Neural cell (in vitro differentiated cells): ENCODE data around the gene ZNF496. TPM values are rescaled to one million over a fixed set of nuclear protein-coding genes. Genes with fewer than 3 reads are reported as not detected.
"Not testable (repeated sequence)": the region's sequence is repeated elsewhere in the genome, so short reads cannot be mapped to it uniquely, and the experiment has no call there.

Experiments
- H2AFZ ChIP-seq: fragments of 200-600, 300-800 bp; sonication (generic), shearing (Covaris generic); 2 replicates; pipeline ENCODE4 v1.6.0; 2014; ENCODE audit warnings: low read depth, mild to moderate bottlenecking, antibody characterized with exemption, low read length, moderate library complexity
- H3F3A ChIP-seq: fragments of 200-600 bp; shearing (Covaris generic); 2 replicates; pipeline ENCODE4 v1.6.1; 2016; ENCODE audit warnings: mild to moderate bottlenecking, moderate library complexity, mixed read lengths, antibody characterized with exemption, low read length; ENCODE audit not compliant: insufficient read depth, poor library complexity, severe bottlenecking
- H3K27ac ChIP-seq: fragments of 200-600, 300-800 bp; sonication (generic), shearing (Covaris generic); 2 replicates; pipeline ENCODE4 v1.5.1; 2014; ENCODE audit warnings: mild to moderate bottlenecking, low read length, moderate library complexity
- H3K27me3 ChIP-seq: fragments of 300-800, 200-600 bp; sonication (generic), shearing (Covaris generic); 2 replicates; pipeline ENCODE4 v1.6.0; 2014; ENCODE audit warnings: mild to moderate bottlenecking, low read depth, low read length, moderate library complexity; ENCODE audit not compliant: insufficient read depth
- H3K36me3 ChIP-seq: fragments of 300-800, 200-600 bp; sonication (generic), shearing (Covaris generic); 2 replicates; pipeline ENCODE4 v1.5.1; 2014; ENCODE audit warnings: mild to moderate bottlenecking, antibody characterized with exemption, low read length, moderate library complexity; ENCODE audit not compliant: insufficient read depth
- H3K4me2 ChIP-seq: fragments of 300-800, 200-600 bp; sonication (generic), shearing (Covaris generic); 2 replicates; pipeline ENCODE4 v1.6.0; 2014; ENCODE audit warnings: mild to moderate bottlenecking, low read length
- H3K4me3 ChIP-seq: fragments of 300-800, 200-600 bp; sonication (generic), shearing (Covaris generic); 2 replicates; pipeline ENCODE4 v1.5.1; 2014; ENCODE audit warnings: mild to moderate bottlenecking, low read length, moderate library complexity
- H3K79me2 ChIP-seq: fragments of 200-600 bp; shearing (Covaris generic); replicated peaks from 2 replicates; pipeline ENCODE4 v1.6.0; 2014; ENCODE audit warnings: mild to moderate bottlenecking, low read length, moderate library complexity; ENCODE audit not compliant: insufficient read depth
- H3K9ac ChIP-seq: fragments of 300-800, 200-600 bp; sonication (generic), shearing (Covaris generic); 2 replicates; pipeline ENCODE4 v1.6.1; 2016; ENCODE audit warnings: mild to moderate bottlenecking, low read length, mixed read lengths
- H3K9me2 ChIP-seq: fragments of 200-600 bp; shearing (Covaris generic); 2 replicates; pipeline ENCODE4 v1.6.1; 2016; ENCODE audit warnings: mild to moderate bottlenecking, low read length, mixed read lengths; ENCODE audit not compliant: insufficient read depth
- H3K9me3 ChIP-seq: fragments of 200-600, 300-800 bp; sonication (generic), shearing (Covaris generic); 2 replicates; pipeline ENCODE4 v1.6.1; 2016; ENCODE audit warnings: mild to moderate bottlenecking, mixed run types, low read length, moderate library complexity, mixed read lengths
- H4K20me1 ChIP-seq: fragments of 200-600 bp; shearing (Covaris generic); 2 replicates; pipeline ENCODE4 v1.6.1; 2016; ENCODE audit warnings: mild to moderate bottlenecking, mixed run types; ENCODE audit not compliant: insufficient read depth
- EP300 ChIP-seq: fragments of 450-650 bp; conservative IDR thresholded peaks from 2 replicates; pipeline ENCODE4 v1.6.1; 2014; ENCODE audit warnings: antibody characterized with exemption, mild to moderate bottlenecking, moderate library complexity; ENCODE audit not compliant: poor library complexity, severe bottlenecking
- MXI1 ChIP-seq: fragments of 450-650 bp; conservative IDR thresholded peaks from 2 replicates; pipeline ENCODE4 v1.6.1; 2014; ENCODE audit warnings: antibody characterized with exemption, mild to moderate bottlenecking; ENCODE audit not compliant: poor library complexity, severe bottlenecking
- POLR2AphosphoS5 ChIP-seq: IDR thresholded peaks from 2 replicates; pipeline ENCODE4 v1.6.1; 2012
- RAD21 ChIP-seq: fragments of 450-650 bp; conservative IDR thresholded peaks from 2 replicates; pipeline ENCODE4 v1.6.1; 2014; ENCODE audit warnings: antibody characterized with exemption, mild to moderate bottlenecking, moderate library complexity
- REST ChIP-seq: IDR thresholded peaks from 2 replicates; pipeline ENCODE4 v1.6.1; 2012; ENCODE audit warnings: borderline replicate concordance
- SMC3 ChIP-seq: fragments of 450-650 bp; conservative IDR thresholded peaks from 2 replicates; pipeline ENCODE4 v1.6.1; 2014; ENCODE audit warnings: antibody characterized with exemption, mild to moderate bottlenecking, moderate library complexity; ENCODE audit not compliant: poor library complexity
- TAF1 ChIP-seq: IDR thresholded peaks from 2 replicates; pipeline ENCODE4 v1.6.1; 2012; ENCODE audit warnings: low read depth
- polyA plus RNA-seq: library from polyadenylated mRNA; depleted of rRNA; stranded (reverse); fragments of >200 nt; gene quantifications from 2 replicates; pipeline ENCODE4 v1.2.3, GENCODE V29; 2014
- TF ChIP-seq, protein P1 (sequence below): fragments of 450-650 bp; IDR thresholded peaks from 2 replicates; pipeline ENCODE4 v1.5.1; 2014; ENCODE audit warnings: antibody characterized with exemption, mild to moderate bottlenecking, moderate library complexity; ENCODE audit not compliant: poor library complexity, severe bottlenecking

ZNF496 gene
- polyA plus RNA-seq, 1 donor from 2014 or later, result 25.2 TPM

GRCh38 chr1:247367786-247368422 is 36.2 kb upstream of the ZNF496 start:
- Histone ChIP-seq H3K27ac (no peak overlapping the region), H3K9me2 (no peaks in the 10 kb centered on the region), H3K4me2 (no peak overlapping the region), H4K20me1 (no peaks in the 10 kb centered on the region), H3K36me3 (no peaks in the 10 kb centered on the region), H2AFZ (no peak overlapping the region), H3K4me3 (no peak overlapping the region), H3F3A (no peaks in the 10 kb centered on the region), H3K27me3 (no peaks in the 10 kb centered on the region), H3K9ac (no peak overlapping the region), H3K79me2 (no peaks in the 10 kb centered on the region), H3K9me3 (no peaks in the 10 kb centered on the region)
- TF ChIP-seq MXI1 (no peak), EP300 (no peak)
- TF ChIP-seq, protein P1, sequence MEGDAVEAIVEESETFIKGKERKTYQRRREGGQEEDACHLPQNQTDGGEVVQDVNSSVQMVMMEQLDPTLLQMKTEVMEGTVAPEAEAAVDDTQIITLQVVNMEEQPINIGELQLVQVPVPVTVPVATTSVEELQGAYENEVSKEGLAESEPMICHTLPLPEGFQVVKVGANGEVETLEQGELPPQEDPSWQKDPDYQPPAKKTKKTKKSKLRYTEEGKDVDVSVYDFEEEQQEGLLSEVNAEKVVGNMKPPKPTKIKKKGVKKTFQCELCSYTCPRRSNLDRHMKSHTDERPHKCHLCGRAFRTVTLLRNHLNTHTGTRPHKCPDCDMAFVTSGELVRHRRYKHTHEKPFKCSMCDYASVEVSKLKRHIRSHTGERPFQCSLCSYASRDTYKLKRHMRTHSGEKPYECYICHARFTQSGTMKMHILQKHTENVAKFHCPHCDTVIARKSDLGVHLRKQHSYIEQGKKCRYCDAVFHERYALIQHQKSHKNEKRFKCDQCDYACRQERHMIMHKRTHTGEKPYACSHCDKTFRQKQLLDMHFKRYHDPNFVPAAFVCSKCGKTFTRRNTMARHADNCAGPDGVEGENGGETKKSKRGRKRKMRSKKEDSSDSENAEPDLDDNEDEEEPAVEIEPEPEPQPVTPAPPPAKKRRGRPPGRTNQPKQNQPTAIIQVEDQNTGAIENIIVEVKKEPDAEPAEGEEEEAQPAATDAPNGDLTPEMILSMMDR, result no peak

DNA sequence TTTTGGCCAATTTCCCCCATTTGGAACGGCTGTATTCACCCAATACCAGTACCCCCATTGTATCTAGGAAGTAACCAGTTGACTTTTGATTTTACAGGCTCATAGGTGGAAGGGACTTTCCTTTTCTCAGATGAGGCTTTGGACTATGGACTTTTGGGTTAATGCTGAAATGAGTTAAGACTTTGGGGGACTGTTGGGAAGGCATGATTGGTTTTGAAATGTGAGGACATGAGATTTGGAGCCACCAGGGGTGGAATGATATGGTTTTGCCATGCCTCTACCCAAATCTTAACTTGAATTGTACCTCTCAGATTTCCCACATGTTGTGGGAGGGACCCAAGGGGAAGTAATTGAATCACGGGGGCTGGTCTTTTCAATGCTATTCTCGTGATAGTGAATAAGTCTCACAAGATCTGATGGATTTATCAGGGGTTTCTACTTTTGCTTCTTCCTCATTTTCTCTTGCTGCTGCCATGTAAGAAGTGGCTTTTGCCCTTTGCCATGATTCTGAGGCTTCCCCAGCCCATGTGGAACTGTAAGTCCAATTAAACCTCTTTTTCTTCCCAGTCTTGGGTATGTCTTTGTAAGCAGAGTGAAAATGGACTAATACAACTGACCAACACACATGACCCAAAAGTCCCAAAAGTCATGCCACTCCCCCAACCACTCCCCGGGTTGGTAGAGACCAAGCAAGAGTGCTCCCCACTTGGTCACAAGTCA is 35.4 kb upstream of the ZNF496 start:
- Histone ChIP-seq H3F3A (no peaks in the 10 kb centered on the region), H3K9ac (no peak overlapping the region), H3K4me2 (no peak overlapping the region), H3K27ac (no peak overlapping the region), H3K27me3 (no peaks in the 10 kb centered on the region), H3K9me2 (no peaks in the 10 kb centered on the region), H3K9me3 (no peaks in the 10 kb centered on the region), H3K4me3 (no peak overlapping the region), H3K79me2 (no peaks in the 10 kb centered on the region), H2AFZ (no peak overlapping the region), H3K36me3 (no peaks in the 10 kb centered on the region), H4K20me1 (no peaks in the 10 kb centered on the region)
- TF ChIP-seq MXI1 (no peak), SMC3 (no peak), POLR2AphosphoS5 (no peak), TAF1 (no peak), REST (no peak), RAD21 (no peak), EP300 (no peak)

DNA sequence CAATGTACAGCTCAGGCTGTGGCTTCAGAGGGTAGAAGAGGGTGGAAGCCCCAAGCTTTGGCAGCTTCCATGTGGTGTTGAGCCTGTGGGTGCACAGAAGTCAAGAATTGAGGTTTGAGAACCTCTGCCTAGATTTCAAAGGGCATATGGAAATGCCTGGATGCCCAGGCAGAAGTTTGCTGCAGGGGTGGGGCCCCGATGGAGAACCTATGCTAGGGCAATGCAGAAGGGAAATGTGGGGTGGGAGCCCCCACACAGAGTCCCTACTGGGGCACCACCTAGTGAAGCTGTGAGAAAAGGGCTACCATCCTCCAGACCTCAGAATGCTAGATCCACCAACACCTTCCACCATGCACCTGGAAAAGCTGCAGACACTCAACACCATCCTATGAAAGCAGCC is 34.7 kb upstream of the ZNF496 start:
- H3F3A ChIP-seq, H3K4me3 ChIP-seq, H2AFZ ChIP-seq, H4K20me1 ChIP-seq, H3K9me2 ChIP-seq, H3K9ac ChIP-seq, H3K79me2 ChIP-seq, H3K27ac ChIP-seq, H3K4me2 ChIP-seq, H3K27me3 ChIP-seq, H3K36me3 ChIP-seq, H3K9me3 ChIP-seq: not testable (repeated sequence)
